Adrenal gland (tissue), 12 donors: ENCODE results near the gene SCAF11. TPM values are rescaled to one million over a fixed set of nuclear protein-coding genes. Genes with fewer than 3 reads are reported as not detected.

Experiments used
- DNase-seq, 7 donors: peaks; one replicate each; pipeline ENCODE4 v3.0.0-alpha.2; 2019 to 2020
- H3K27ac ChIP-seq, 5 donors: fragments of 200-600 bp; sonication (generic) in 4 of 5; 1 replicate in 3 of 5; 2 replicates in 2 of 5; pipeline versions ENCODE4 v1.5.1 to v1.8.0; 2016 to 2020; ENCODE audit warnings: mild to moderate bottlenecking in 1 of 5
- H3K27me3 ChIP-seq: fragments of 200-600 bp; 2 replicates; pipeline ENCODE4 v1.8.0; 2021
- H3K36me3 ChIP-seq, 2 donors: fragments of 200-600 bp; replicated peaks in 1 of 2; 1 replicate in 1 of 2; 2 replicates in 1 of 2; pipeline versions ENCODE4 v1.5.1 to v1.8.0; 2018 to 2022
- H3K4me1 ChIP-seq, 2 donors: fragments of 200-600 bp; replicated peaks in 1 of 2; 1 replicate in 1 of 2; 2 replicates in 1 of 2; pipeline versions ENCODE4 v1.5.1 to v1.8.0; 2018 to 2021
- H3K4me3 ChIP-seq, 4 donors: fragments of 200-600 bp; sonication (generic) in 3 of 4; one replicate each; pipeline ENCODE4 v1.5.1; 2016 to 2018
- H3K9me3 ChIP-seq, 3 donors: fragments of 200-600 bp; sonication (generic) in 1 of 3; replicated peaks in 1 of 3; 1 replicate in 2 of 3; 2 replicates in 1 of 3; pipeline versions ENCODE4 v1.5.1 to v1.8.0; 2016 to 2021
- CTCF ChIP-seq, 6 experiments: fragments of 450-650 bp in 4 of 6; fragments of 200-600 bp in 2 of 6; sonication (generic) in 1 of 6; IDR thresholded peaks; 1 replicate in 5 of 6; 2 replicates in 1 of 6; pipeline versions ENCODE4 v1.5.1 to v1.8.0; 2016 to 2021; ENCODE audit warnings: antibody characterized with exemption in 6 of 6, mild to moderate bottlenecking in 2 of 6, moderate library complexity in 1 of 6
- POLR2A ChIP-seq, 2 donors: fragments of 450-650 bp; IDR thresholded peaks; one replicate each; pipeline ENCODE4 v1.6.1; 2017; ENCODE audit warnings: antibody characterized with exemption in 2 of 2, mild to moderate bottlenecking in 2 of 2, moderate library complexity in 1 of 2
- WGBS, 4 donors: extraction: QIAGEN DNeasy Blood & Tissue Kit in 2 of 4; methylation state at CpG; one replicate each; pipeline versions ENCODE4 v1.1.5 to v1.1.7; 2013 to 2017; 5-methylcytosine and 5-hydroxymethylcytosine counted together
- intact Hi-C, 2 donors: fragments of 100-400 bp; cut with DNase I; formaldehyde crosslinking; loops; one replicate each; pipeline versions ENCODE4 v1.14.1 to v1.15.0; 2022 to 2023
- polyA plus RNA-seq, 3 donors: library from polyadenylated mRNA; stranded (reverse); fragments of 200-250 nt in 2 of 3; fragments of 350-450 nt in 1 of 3; fragmentation: Illumina TruSeq in 1 of 3; extraction: RNeasy Lipid Tissue Mini Kit (QIAGEN cat#74804) in 1 of 3; gene quantifications; one replicate each; pipeline ENCODE4 v1.2.3, GENCODE V29; 2013 to 2014
- total RNA-seq, 9 donors: library from RNA; depleted of rRNA in 4 of 9; stranded (reverse); fragments of >200 nt in 4 of 9; fragments of 120-200 nt in 1 of 9; fragmentation: NEBNext Ultra II Directional in 1 of 9; extraction: Animal tissue kit (Norgen Biotek cat#: 25700) in 1 of 9; gene quantifications; one replicate each; pipeline versions ENCODE4 v1.1.0 to v1.2.4, GENCODE V29; 2013 to 2023
- donor health status: healthy with polysubstance abuse.
- donor health status: Bipolar disorder and iron deficiency.
- donor health status: DM: yes; HTN: yes; CAD: no.
- donor health status: DM: no; HTN: no; CAD: no.
- donor health status: DM: no; HTN: no; CAD: no.
- donor health status: DM: yes; HTN: yes; CAD: no.

Gene SCAF11
- total and polyA plus RNA-seq, 12 donors = 19.1 to 170 (median 85.1) TPM

GRCh38 chr12:45934956-45935355, 55.4 kb downstream of the SCAF11 start:
- TF ChIP-seq POLR2A (IDR thresholded peaks at IDR 0.05) = no peak
- no peak for TF ChIP-seq CTCF (IDR thresholded peaks at IDR 0.05)
- peaks cover 6 to 16% of the 10 kb centered on the region in 2 donors for H3K4me1 ChIP-seq
- no peak overlapping the region for H3K27ac ChIP-seq
- H3K4me3 ChIP-seq = no peak overlapping the region
- intact Hi-C loops = no loop called here
- peaks cover 0 to 19% of the 10 kb centered on the region in 2 donors for H3K36me3 ChIP-seq
- no peak for DNase-seq
- no peaks in the 10 kb centered on the region for H3K27me3 ChIP-seq
- H3K9me3 ChIP-seq = no peaks in the 10 kb centered on the region
- 40 to 63% (median 58%) methylated on average over 1 of the region's 1 CpG for WGBS, 4 donors

GRCh38 chr12:45933504-45933903, 56.9 kb downstream of the SCAF11 start:
- no peak overlapping the region for H3K27ac ChIP-seq
- intact Hi-C loops = no loop called here
- H3K27me3 ChIP-seq = no peaks in the 10 kb centered on the region
- H3K4me3 ChIP-seq = no peak overlapping the region
- no peaks in the 10 kb centered on the region for H3K9me3 ChIP-seq
- 4 to 16% (median 13%) methylated on average over 2 of the region's 2 CpGs for WGBS, 4 donors
- H3K36me3 ChIP-seq = peaks cover 0 to 26% of the 10 kb centered on the region in 2 donors
- DNase-seq = no peak
- H3K4me1 ChIP-seq = peaks cover 6 to 16% of the 10 kb centered on the region in 2 donors
- TF ChIP-seq POLR2A (IDR thresholded peaks at IDR 0.05) (no peak), CTCF (IDR thresholded peaks at IDR 0.05) (no peak)

GRCh38 chr12:45930369-45930768, 60.0 kb downstream of the SCAF11 start:
- intact Hi-C loops = no loop called here
- Histone ChIP-seq H3K36me3 (peaks cover 0 to 39% of the 10 kb centered on the region in 2 donors), H3K4me1 (peaks cover 6 to 16% of the 10 kb centered on the region in 2 donors), H3K4me3 (no peak overlapping the region), H3K9me3 (no peaks in the 10 kb centered on the region), H3K27me3 (no peaks in the 10 kb centered on the region), H3K27ac (no peak overlapping the region)
- DNase-seq = no peak
- TF ChIP-seq CTCF (IDR thresholded peaks at IDR 0.05) = no peak
- 91 to 96% (median 95%) methylated on average over 3 of the region's 3 CpGs for WGBS, 4 donors

GRCh38 chr12:45928309-45928708, 62.1 kb downstream of the SCAF11 start:
- WGBS, 4 donors = 85 to 96% (median 87%) methylated on average over 2 of the region's 2 CpGs
- Histone ChIP-seq H3K27ac (no peak overlapping the region), H3K27me3 (no peaks in the 10 kb centered on the region), H3K4me3 (no peak overlapping the region), H3K9me3 (no peaks in the 10 kb centered on the region), H3K36me3 (peaks cover 0 to 55% of the 10 kb centered on the region in 2 donors), H3K4me1 (peaks cover 0 to 5% of the 10 kb centered on the region in 2 donors)
- no peak for DNase-seq
- no peak for TF ChIP-seq CTCF (IDR thresholded peaks at IDR 0.05)
- TF ChIP-seq POLR2A (IDR thresholded peaks at IDR 0.05) = no peak
- intact Hi-C loops = no loop called here
